Measurements from ENCODE around the gene PIN1. TPM values are rescaled to one million over a fixed set of nuclear protein-coding genes. Genes with fewer than 3 reads are reported as not detected.

PIN1 gene
- total and polyA plus RNA-seq, 2 of the 8 experiments (the other 6 are each of a cell fraction or from before 2014, with no cell fraction given), result 78.3 to 90.8 TPM

DNA sequence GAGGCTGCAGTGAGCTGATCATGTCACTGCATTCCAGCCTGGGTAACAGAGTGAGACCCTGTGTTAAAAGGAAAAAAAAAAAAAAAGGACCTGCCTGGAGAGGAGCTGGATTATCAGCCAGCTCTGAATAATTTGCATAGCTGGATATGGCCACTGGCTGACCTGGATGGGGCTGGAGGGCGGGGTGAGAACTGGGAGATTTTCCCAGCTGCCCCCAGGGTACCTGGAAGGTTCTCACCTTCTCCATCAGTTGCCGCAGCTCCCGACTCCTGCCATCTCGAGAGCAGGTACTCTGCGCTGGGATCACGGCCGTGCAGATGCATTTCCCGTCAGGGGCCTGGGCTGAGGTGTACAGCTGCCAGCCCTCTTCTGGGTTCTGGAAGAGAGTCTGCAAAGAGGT, 25.3 kb downstream of the PIN1 start (continued):
- TF ChIP-seq, protein P1, sequence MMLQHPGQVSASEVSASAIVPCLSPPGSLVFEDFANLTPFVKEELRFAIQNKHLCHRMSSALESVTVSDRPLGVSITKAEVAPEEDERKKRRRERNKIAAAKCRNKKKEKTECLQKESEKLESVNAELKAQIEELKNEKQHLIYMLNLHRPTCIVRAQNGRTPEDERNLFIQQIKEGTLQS (IDR thresholded peaks at IDR 0.05; ENCODE audit: insufficient read depth, low read depth, low read length), result no peak
- no peak for TF ChIP-seq SP4 (IDR thresholded peaks at IDR 0.05; ENCODE audit: low read length)
